ENCODE measurements around the gene CHML. TPM values are rescaled to one million over a fixed set of nuclear protein-coding genes. Genes with fewer than 3 reads are reported as not detected.
"Not testable (repeated sequence)": the region's sequence is repeated elsewhere in the genome, so short reads cannot be mapped to it uniquely, and the experiment has no call there.

Gene CHML
- total and polyA plus RNA-seq, 7 donors = 1.6 to 8.0 (median 6.1) TPM

DNA sequence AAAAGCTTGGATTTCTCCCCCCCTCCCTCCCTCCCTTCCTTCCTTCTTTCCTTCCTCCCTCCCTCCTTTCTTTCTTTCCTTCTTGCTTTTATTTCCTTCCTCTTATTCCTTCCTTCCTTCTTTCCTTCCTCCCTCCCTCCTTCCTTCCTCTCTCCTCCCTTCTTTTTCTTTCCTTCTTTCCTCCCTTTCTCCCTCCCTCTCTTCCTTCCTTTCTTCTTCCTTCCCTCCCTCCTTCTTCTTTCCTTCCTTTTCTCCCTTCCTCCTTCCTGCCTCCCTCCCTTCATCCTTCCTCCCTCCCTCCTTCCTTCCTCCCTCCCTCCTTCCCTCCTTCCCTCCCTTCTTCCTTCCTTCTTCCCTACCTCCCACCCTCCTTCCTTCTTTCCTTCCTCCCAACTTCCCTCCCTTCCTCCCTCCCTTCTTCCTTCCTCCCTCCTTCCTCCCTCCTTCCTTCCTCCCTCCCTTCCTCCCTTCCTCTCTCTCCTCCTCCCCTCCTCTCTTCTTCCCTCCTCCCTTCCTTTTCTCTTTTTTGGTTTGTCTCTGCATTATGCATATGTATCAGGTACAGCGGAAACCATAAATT is 34.7 kb upstream of the CHML start:
- Histone ChIP-seq H3K9me3 (no peaks in the 10 kb centered on the region), H3K27ac (no peak overlapping the region), H3K36me3 (no peaks in the 10 kb centered on the region), H3K4me1 (peaks cover 0 to 3% (median 0%) of the 10 kb centered on the region in 4 donors), H3K27me3 (no peaks in the 10 kb centered on the region), H3K4me3 (no peak overlapping the region)
- intact Hi-C loops (cut with DNase I) = no loop called here
- no peak for DNase-seq
- TF ChIP-seq POLR2AphosphoS5 (IDR thresholded peaks at IDR 0.05) (no peak), EP300 (IDR thresholded peaks at IDR 0.05) (no peak), POLR2A (IDR thresholded peaks at IDR 0.05) (no peak)
- TF ChIP-seq, protein P1, sequence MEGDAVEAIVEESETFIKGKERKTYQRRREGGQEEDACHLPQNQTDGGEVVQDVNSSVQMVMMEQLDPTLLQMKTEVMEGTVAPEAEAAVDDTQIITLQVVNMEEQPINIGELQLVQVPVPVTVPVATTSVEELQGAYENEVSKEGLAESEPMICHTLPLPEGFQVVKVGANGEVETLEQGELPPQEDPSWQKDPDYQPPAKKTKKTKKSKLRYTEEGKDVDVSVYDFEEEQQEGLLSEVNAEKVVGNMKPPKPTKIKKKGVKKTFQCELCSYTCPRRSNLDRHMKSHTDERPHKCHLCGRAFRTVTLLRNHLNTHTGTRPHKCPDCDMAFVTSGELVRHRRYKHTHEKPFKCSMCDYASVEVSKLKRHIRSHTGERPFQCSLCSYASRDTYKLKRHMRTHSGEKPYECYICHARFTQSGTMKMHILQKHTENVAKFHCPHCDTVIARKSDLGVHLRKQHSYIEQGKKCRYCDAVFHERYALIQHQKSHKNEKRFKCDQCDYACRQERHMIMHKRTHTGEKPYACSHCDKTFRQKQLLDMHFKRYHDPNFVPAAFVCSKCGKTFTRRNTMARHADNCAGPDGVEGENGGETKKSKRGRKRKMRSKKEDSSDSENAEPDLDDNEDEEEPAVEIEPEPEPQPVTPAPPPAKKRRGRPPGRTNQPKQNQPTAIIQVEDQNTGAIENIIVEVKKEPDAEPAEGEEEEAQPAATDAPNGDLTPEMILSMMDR (IDR thresholded peaks at IDR 0.05) = no peak
- WGBS, 2 donors = 96 to 98% methylated on average over 1 of the region's 1 CpG

DNA sequence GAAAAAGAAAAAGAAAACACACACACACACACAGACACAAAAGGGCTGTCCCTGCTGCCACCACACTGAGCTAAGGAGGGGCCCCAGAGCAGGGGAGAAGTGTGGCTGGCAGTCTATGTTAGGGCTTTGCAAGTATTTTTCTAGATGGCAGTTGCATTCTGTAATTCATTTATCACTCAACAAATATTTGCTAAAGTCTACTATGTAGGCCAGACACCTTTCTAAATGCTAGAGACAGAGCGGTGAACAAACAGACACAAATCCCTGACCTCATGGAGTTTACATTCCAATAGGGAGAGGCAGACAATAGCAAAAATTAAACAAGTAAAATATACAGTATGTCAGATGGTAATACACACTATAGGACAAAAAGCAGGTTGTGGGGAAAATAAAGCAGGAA is 32.1 kb upstream of the CHML start:
- Histone ChIP-seq H3K36me3 (no peaks in the 10 kb centered on the region), H3K4me3 (no peak overlapping the region), H3K27ac (no peak overlapping the region), H3K9me3 (no peaks in the 10 kb centered on the region), H3K27me3 (no peaks in the 10 kb centered on the region), H3K4me1 (no peaks in the 10 kb centered on the region)
- no peak for DNase-seq
- 22 to 75% methylated on average over 1 of the region's 1 CpG for WGBS, 2 donors
- TF ChIP-seq EP300 (IDR thresholded peaks at IDR 0.05) = no peak
- TF ChIP-seq, protein P1 (IDR thresholded peaks at IDR 0.05) = no peak
- TF ChIP-seq POLR2AphosphoS5 (IDR thresholded peaks at IDR 0.05) = no peak
- no peak for TF ChIP-seq POLR2A (IDR thresholded peaks at IDR 0.05)
- intact Hi-C loops (cut with DNase I) = no loop called here

DNA sequence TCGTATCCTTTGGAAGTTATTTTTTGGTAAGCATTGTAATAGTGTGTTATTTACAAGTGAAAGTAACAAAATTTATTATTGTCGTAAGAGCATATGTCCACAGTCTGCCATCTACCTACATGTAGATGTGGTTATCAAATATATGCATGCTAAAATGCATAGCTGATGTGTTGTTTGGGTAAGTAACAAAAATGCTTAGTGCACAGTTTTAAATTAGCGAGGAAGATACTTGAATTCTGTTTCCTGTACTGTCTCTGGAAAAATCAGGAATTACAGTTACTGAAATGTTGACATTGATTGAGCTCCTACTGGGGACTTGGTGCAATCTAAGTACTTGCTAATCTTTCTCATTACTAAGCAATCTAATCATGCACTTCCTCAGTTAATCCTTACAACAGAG is 26.2 kb upstream of the CHML start:
- Histone ChIP-seq H3K27me3 (no peaks in the 10 kb centered on the region), H3K4me1 (no peaks in the 10 kb centered on the region), H3K4me3 (no peak overlapping the region), H3K9me3 (no peaks in the 10 kb centered on the region), H3K27ac (no peak overlapping the region), H3K36me3 (no peaks in the 10 kb centered on the region)
- no peak for DNase-seq
- TF ChIP-seq, protein P1 (IDR thresholded peaks at IDR 0.05) = no peak
- TF ChIP-seq EP300 (IDR thresholded peaks at IDR 0.05) (no peak), POLR2AphosphoS5 (IDR thresholded peaks at IDR 0.05) (no peak), POLR2A (IDR thresholded peaks at IDR 0.05) (no peak)
- intact Hi-C loops (cut with DNase I) = no loop called here
- 91 to 95% methylated on average over 3 of the region's 3 CpGs for WGBS, 2 donors

DNA sequence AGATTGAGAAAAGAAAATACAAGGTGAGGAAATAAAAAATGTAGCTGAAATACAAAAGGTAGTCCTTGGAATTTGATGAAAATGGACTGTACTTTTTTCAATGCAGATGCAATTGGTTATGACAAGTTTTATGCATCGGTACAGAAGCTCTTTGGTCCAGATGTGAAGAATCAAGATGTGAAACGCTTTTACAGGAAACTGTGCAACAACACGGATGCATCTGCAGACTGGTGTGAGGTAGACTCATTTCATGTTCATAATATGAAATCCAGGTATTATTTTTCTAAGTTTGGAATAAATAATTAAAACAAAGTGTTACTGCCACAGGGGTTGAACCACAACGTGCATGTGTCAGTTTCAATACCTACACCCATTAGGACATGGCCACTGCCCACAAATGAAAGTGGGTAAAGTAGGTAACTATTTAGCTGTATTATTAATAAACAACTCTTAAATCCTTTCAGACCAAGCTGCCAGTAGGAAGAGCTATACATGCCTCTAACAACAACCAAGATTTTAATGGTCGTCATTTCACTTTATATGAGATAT is 20.3 kb upstream of the CHML start:
- no peak for DNase-seq

DNA sequence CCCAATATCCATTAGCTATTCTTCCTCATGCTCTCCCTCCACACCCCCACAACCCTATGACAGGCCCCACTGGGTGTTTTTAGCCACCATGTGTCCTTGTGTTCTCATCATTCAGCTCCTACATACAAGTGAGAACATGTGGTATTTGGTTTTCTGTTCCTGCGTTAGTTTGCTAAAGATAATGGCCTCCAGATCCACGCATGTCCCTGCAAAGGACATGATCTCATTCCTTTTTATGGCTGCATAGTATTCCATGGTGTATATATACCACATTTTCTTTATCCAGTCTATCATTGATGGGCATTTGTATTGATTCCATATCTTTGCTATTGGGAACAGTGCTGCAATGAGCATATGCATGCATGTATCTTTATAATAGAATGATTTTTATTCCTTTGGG is 18.8 kb upstream of the CHML start:
- H3K27ac ChIP-seq; DNase-seq; H3K4me1 ChIP-seq; H3K36me3 ChIP-seq; H3K9me3 ChIP-seq; H3K4me3 ChIP-seq; intact Hi-C loops (cut with DNase I); H3K27me3 ChIP-seq: not testable (repeated sequence)
- WGBS, 2 donors = 94 to 95% methylated on average over 2 of the region's 2 CpGs

More for the DNA sequence above, 20.3 kb upstream of the CHML start:
- H3K27me3 ChIP-seq = no peaks in the 10 kb centered on the region
- intact Hi-C loops (cut with DNase I) = no loop called here
- WGBS, 2 donors = 90 to 91% methylated on average over 5 of the region's 5 CpGs
- no peaks in the 10 kb centered on the region for H3K4me1 ChIP-seq
- H3K4me3 ChIP-seq = no peak overlapping the region
- H3K36me3 ChIP-seq = no peaks in the 10 kb centered on the region
- H3K27ac ChIP-seq = no peak overlapping the region
- TF ChIP-seq POLR2A (IDR thresholded peaks at IDR 0.05) (no peak), EP300 (IDR thresholded peaks at IDR 0.05) (no peak), POLR2AphosphoS5 (IDR thresholded peaks at IDR 0.05) (no peak)
- TF ChIP-seq, protein P1 (IDR thresholded peaks at IDR 0.05) = no peak
- H3K9me3 ChIP-seq = no peaks in the 10 kb centered on the region

Data from sigmoid colon (tissue), 7 donors.